ENCODE data around the gene ARHGAP1. TPM values are rescaled to one million over a fixed set of nuclear protein-coding genes. Genes with fewer than 3 reads are reported as not detected.

The ARHGAP1 gene
- total and polyA plus RNA-seq, 2 of the 13 experiments (the other 11 are each of a cell fraction or from before 2014, with no cell fraction given), result 18.6 to 30.3 TPM

DNA sequence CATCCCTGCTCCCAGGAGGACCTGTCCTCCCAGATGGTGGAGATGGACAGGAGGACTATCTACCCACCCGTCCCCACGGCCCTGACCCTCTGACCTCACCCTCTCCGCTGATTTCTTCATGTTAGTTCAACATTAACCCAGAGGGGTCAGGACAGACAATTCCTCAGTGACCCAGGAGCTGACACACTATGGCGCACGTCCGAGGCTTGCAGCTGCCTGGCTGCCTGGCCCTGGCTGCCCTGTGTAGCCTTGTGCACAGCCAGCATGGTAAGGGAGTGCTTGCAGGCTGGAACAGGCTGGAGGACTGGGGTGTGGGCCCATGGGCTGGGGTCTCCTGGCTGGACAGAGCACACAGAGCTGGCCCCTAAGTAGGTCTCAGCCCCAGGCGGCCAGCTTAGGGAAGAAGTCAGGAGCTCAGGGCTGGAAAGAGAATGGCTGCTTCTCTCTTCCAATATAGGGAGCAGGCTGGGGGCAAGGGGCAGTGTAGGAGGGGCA lies 18.7 kb upstream of the ARHGAP1 start, which contains the start of gene F2 (continued):
- TF ChIP-seq, protein P1, sequence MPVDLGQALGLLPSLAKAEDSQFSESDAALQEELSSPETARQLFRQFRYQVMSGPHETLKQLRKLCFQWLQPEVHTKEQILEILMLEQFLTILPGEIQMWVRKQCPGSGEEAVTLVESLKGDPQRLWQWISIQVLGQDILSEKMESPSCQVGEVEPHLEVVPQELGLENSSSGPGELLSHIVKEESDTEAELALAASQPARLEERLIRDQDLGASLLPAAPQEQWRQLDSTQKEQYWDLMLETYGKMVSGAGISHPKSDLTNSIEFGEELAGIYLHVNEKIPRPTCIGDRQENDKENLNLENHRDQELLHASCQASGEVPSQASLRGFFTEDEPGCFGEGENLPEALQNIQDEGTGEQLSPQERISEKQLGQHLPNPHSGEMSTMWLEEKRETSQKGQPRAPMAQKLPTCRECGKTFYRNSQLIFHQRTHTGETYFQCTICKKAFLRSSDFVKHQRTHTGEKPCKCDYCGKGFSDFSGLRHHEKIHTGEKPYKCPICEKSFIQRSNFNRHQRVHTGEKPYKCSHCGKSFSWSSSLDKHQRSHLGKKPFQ (CRISPR knock-in tag; IDR thresholded peaks at IDR 0.05; ENCODE audit: insufficient replicate concordance), result no peak
- no peak for TF ChIP-seq AGO2 (optimal IDR thresholded peaks at IDR 0.05; ENCODE audit: low read depth, low read length)
- TF ChIP-seq JUND (CRISPR knock-in tag; IDR thresholded peaks at IDR 0.05), result peak; percentile 81; the same call in 1 of the 2 replicates
- TF ChIP-seq, protein P2, sequence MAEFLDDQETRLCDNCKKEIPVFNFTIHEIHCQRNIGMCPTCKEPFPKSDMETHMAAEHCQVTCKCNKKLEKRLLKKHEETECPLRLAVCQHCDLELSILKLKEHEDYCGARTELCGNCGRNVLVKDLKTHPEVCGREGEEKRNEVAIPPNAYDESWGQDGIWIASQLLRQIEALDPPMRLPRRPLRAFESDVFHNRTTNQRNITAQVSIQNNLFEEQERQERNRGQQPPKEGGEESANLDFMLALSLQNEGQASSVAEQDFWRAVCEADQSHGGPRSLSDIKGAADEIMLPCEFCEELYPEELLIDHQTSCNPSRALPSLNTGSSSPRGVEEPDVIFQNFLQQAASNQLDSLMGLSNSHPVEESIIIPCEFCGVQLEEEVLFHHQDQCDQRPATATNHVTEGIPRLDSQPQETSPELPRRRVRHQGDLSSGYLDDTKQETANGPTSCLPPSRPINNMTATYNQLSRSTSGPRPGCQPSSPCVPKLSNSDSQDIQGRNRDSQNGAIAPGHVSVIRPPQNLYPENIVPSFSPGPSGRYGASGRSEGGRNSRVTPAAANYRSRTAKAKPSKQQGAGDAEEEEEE (CRISPR knock-in tag; IDR thresholded peaks at IDR 0.05; ENCODE audit: borderline replicate concordance), result no peak
- TF ChIP-seq, protein P3, sequence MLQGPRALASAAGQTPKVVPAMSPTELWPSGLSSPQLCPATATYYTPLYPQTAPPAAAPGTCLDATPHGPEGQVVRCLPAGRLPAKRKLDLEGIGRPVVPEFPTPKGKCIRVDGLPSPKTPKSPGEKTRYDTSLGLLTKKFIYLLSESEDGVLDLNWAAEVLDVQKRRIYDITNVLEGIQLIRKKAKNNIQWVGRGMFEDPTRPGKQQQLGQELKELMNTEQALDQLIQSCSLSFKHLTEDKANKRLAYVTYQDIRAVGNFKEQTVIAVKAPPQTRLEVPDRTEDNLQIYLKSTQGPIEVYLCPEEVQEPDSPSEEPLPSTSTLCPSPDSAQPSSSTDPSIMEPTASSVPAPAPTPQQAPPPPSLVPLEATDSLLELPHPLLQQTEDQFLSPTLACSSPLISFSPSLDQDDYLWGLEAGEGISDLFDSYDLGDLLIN (CRISPR knock-in tag; IDR thresholded peaks at IDR 0.05; ENCODE audit: borderline replicate concordance), result 0 out of 2 replicates have a peak, but pooled peaks have one; percentile 66
- TF ChIP-seq, protein P4, sequence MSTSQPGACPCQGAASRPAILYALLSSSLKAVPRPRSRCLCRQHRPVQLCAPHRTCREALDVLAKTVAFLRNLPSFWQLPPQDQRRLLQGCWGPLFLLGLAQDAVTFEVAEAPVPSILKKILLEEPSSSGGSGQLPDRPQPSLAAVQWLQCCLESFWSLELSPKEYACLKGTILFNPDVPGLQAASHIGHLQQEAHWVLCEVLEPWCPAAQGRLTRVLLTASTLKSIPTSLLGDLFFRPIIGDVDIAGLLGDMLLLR (CRISPR knock-in tag; IDR thresholded peaks at IDR 0.05), result peak; percentile 78; the same call in 1 of the 2 replicates
- peak; percentile 95 for TF ChIP-seq RXRA (CRISPR knock-in tag; IDR thresholded peaks at IDR 0.05)
- 0 out of 2 replicates have a peak, but pooled peaks have one; percentile 25 for TF ChIP-seq ZFP36L1 (CRISPR knock-in tag; IDR thresholded peaks at IDR 0.05)
- no peak for TF ChIP-seq EZH2 (conservative IDR thresholded peaks at IDR 0.05; ENCODE audit: low read depth, low read length)
- peak; percentile 49 for TF ChIP-seq JARID2 (CRISPR knock-in tag; IDR thresholded peaks at IDR 0.05; ENCODE audit: insufficient replicate concordance)
- TF ChIP-seq KAT7 (CRISPR knock-in tag; IDR thresholded peaks at IDR 0.05; ENCODE audit: borderline replicate concordance), result no peak; the same call in 1 of the 2 replicates
- TF ChIP-seq, protein P5, sequence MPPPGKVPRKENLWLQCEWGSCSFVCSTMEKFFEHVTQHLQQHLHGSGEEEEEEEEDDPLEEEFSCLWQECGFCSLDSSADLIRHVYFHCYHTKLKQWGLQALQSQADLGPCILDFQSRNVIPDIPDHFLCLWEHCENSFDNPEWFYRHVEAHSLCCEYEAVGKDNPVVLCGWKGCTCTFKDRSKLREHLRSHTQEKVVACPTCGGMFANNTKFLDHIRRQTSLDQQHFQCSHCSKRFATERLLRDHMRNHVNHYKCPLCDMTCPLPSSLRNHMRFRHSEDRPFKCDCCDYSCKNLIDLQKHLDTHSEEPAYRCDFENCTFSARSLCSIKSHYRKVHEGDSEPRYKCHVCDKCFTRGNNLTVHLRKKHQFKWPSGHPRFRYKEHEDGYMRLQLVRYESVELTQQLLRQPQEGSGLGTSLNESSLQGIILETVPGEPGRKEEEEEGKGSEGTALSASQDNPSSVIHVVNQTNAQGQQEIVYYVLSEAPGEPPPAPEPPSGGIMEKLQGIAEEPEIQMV (CRISPR knock-in tag; IDR thresholded peaks at IDR 0.05; ENCODE audit: low read depth), result peak; percentile 76; the same call in 1 of the 2 replicates
- TF ChIP-seq ZNF570 (CRISPR knock-in tag; IDR thresholded peaks at IDR 0.05; ENCODE audit: borderline replicate concordance), result no peak
- no peak for TF ChIP-seq ZNF343 (CRISPR knock-in tag; IDR thresholded peaks at IDR 0.05)
- TF ChIP-seq SP2 (CRISPR knock-in tag; IDR thresholded peaks at IDR 0.05), result no peak
- TF ChIP-seq BRD4 (CRISPR knock-in tag; IDR thresholded peaks at IDR 0.05), result peak; percentile 100
- peak; percentile 91 for TF ChIP-seq KDM6A (CRISPR knock-in tag; IDR thresholded peaks at IDR 0.05; ENCODE audit: low read depth)
- no peak for TF ChIP-seq HES4 (CRISPR knock-in tag; IDR thresholded peaks at IDR 0.05; ENCODE audit: borderline replicate concordance)
- no peak for TF ChIP-seq NPAS2 (CRISPR knock-in tag; IDR thresholded peaks at IDR 0.05; ENCODE audit: borderline replicate concordance)
- TF ChIP-seq NFE2L2 (IDR thresholded peaks at IDR 0.05; ENCODE audit: low read length), result no peak
- no peak; the same call in 1 of the 2 replicates for TF ChIP-seq ISX (CRISPR knock-in tag; conservative IDR thresholded peaks at IDR 0.05)
- TF ChIP-seq, protein P6, sequence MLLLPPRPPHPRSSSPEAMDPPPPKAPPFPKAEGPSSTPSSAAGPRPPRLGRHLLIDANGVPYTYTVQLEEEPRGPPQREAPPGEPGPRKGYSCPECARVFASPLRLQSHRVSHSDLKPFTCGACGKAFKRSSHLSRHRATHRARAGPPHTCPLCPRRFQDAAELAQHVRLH (CRISPR knock-in tag; IDR thresholded peaks at IDR 0.05; ENCODE audit: borderline replicate concordance, low read depth), result peak; percentile 41; the same call in 1 of the 2 replicates

All from HepG2 (cell line).